T-helper 1 cell (primary cell): ENCODE results near the gene PCIF1.

Experiments used
- DNase-seq, 5 donors: peaks; one replicate each; pipeline ENCODE4 v3.0.0-alpha.2; 2012 to 2020

The PCIF1 gene

GRCh38 chr20:45904583-45905504, 29.6 kb upstream of the PCIF1 start:
- no peak for DNase-seq

GRCh38 chr20:45905505-45906079, 28.9 kb upstream of the PCIF1 start:
- DNase-seq, result no peak

- no peak for DNase-seq
Observed at GRCh38 chr20:45907219-45907948, 27.1 kb upstream of the PCIF1 start.

- no peak for DNase-seq
Observed at GRCh38 chr20:45908084-45908483, 26.4 kb upstream of the PCIF1 start.

GRCh38 chr20:45909336-45909808, 25.1 kb upstream of the PCIF1 start:
- DNase-seq, result no peak

GRCh38 chr20:45909817-45910669, 24.4 kb upstream of the PCIF1 start:
- DNase-seq, result no peak

GRCh38 chr20:45910670-45911485, 23.6 kb upstream of the PCIF1 start:
- DNase-seq, result peak; percentile 67 to 96 (median 72)

GRCh38 chr20:45911486-45912343, 22.8 kb upstream of the PCIF1 start, which contains the start of gene PLTP:
PLTP (minus strand) TSS chr20:45912155; CDS start chr20:45911452, 703 bp downstream.
- DNase-seq, result peak in 1 of 5 donors; percentile 15

- DNase-seq, result no peak
Observed at GRCh38 chr20:45912344-45912682, 22.2 kb upstream of the PCIF1 start.

- no peak for DNase-seq
Observed at GRCh38 chr20:45913116-45913515, 21.4 kb upstream of the PCIF1 start.

GRCh38 chr20:45917790-45918141, 16.7 kb upstream of the PCIF1 start:
- no peak for DNase-seq

GRCh38 chr20:45918182-45918737, 16.2 kb upstream of the PCIF1 start:
- no peak for DNase-seq

- DNase-seq, result no peak
Observed at GRCh38 chr20:45918779-45919537, 15.5 kb upstream of the PCIF1 start.

- no peak for DNase-seq
Observed at GRCh38 chr20:45919542-45920399, 14.7 kb upstream of the PCIF1 start.

GRCh38 chr20:45920462-45921336, 13.8 kb upstream of the PCIF1 start:
- no peak for DNase-seq

- no peak for DNase-seq
Observed at GRCh38 chr20:45921337-45922189, 12.9 kb upstream of the PCIF1 start.
